GM23338 (cell line): ENCODE results near the gene HCN1.

ENCODE experiments used
- CREB1 ChIP-seq: fragments of 250-450 bp; sonication (Bioruptor Pico); IDR thresholded peaks from 2 replicates; pipeline ENCODE4 v1.5.0; 2020; ENCODE audit warnings: low read depth, mild to moderate bottlenecking, moderate library complexity
- NANOG ChIP-seq: IDR thresholded peaks from 2 replicates; pipeline ENCODE4 v1.6.1; 2016; ENCODE audit warnings: antibody characterized with exemption, borderline replicate concordance
- TF ChIP-seq, protein P1 (sequence below), 2 experiments: fragments of 200-600 bp in 1 of 2; sonication (generic) in 1 of 2; conservative IDR thresholded peaks; 2 replicates each; pipeline versions ENCODE4 v1.5.1 to v1.6.1; 2016 to 2017; ENCODE audit warnings: antibody characterized with exemption in 2 of 2, low read depth in 2 of 2, mild to moderate bottlenecking in 2 of 2, moderate library complexity in 1 of 2

DNA sequence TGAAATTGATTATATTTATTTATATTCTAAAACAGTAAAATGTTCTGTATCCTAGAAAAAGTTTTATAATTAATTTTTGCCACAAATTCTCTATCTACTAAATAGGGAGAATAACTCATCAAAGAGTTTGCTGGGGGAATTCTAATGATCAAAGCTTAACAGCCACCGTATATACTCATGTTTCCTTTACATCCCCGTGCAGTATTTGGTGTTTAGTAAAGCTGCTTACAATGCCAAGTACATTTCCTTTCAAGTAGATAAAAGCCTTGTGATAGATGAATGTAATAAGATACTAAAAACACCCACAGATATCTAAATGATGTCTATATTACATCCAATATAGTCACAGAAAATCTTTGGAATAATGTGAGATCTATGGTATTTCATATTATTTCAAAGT is 312.2 kb downstream of the HCN1 start:
- TF ChIP-seq NANOG: no peak
- TF ChIP-seq CREB1: no peak
- TF ChIP-seq, protein P1, sequence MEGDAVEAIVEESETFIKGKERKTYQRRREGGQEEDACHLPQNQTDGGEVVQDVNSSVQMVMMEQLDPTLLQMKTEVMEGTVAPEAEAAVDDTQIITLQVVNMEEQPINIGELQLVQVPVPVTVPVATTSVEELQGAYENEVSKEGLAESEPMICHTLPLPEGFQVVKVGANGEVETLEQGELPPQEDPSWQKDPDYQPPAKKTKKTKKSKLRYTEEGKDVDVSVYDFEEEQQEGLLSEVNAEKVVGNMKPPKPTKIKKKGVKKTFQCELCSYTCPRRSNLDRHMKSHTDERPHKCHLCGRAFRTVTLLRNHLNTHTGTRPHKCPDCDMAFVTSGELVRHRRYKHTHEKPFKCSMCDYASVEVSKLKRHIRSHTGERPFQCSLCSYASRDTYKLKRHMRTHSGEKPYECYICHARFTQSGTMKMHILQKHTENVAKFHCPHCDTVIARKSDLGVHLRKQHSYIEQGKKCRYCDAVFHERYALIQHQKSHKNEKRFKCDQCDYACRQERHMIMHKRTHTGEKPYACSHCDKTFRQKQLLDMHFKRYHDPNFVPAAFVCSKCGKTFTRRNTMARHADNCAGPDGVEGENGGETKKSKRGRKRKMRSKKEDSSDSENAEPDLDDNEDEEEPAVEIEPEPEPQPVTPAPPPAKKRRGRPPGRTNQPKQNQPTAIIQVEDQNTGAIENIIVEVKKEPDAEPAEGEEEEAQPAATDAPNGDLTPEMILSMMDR (conservative IDR thresholded peaks at IDR 0.05; ENCODE audit: low read depth in 2 of 2): no peak
